HepG2 (cell line): ENCODE results near the gene EYA2. TPM values are rescaled to one million over a fixed set of nuclear protein-coding genes. Genes with fewer than 3 reads are reported as not detected.

Source experiments
- ATAC-seq: fragments of 200-7000 bp; cut with Tn5 transposase; 3 replicates; pipeline ENCODE4 v1.9.1; 2020; ENCODE audit warnings: mild to moderate bottlenecking, moderate library complexity
- BruUV-seq: library from RNA; stranded (reverse); fragments of 400-500 nt; replicated peaks from 2 replicates; lab custom pipeline; 2021; lab: Mats Ljungman, UMichigan
- CTCF ChIA-PET: fragments of 300-600 bp; formaldehyde crosslinking; extraction: SDS; loops from one replicate; lab custom pipeline; 2021; ENCODE audit warnings: low total read pairs, inconsistent platforms, low intra/inter-chr PET ratio; lab: Yijun Ruan, JAX
- POLR2A ChIA-PET: fragments of 350-600 bp; sonication (Branson Sonifier 250); formaldehyde crosslinking; loops from one replicate; lab custom pipeline; 2020; ENCODE audit warnings: antibody characterized with exemption, inconsistent platforms; lab: Yijun Ruan, JAX
- DNase-seq: peaks from one replicate; pipeline ENCODE4 v3.0.0-alpha.2; 2015; ENCODE audit warnings: low spot score
- FAIRE-seq: peaks from 3 replicates; lab custom pipeline; 2011; peaks lifted over from hg19 to GRCh38; lab: Jason Lieb, UNC
- H2AFZ ChIP-seq: one replicate; pipeline ENCODE4 v1.6.1; 2011; ENCODE audit warnings: low read length, inconsistent platforms
- H3K27ac ChIP-seq: fragments of 300-600 bp; 3 replicates; pipeline ENCODE4 v1.8.0; 2011; ENCODE audit warnings: mixed run types, mild to moderate bottlenecking, mixed read lengths, low read length, inconsistent platforms; ENCODE audit not compliant: insufficient read depth; ENCODE audit errors: extremely low read length
- H3K27me3 ChIP-seq, 2 experiments: fragments of 200-600 bp in 1 of 2; 2 replicates in 1 of 2; 3 replicates in 1 of 2; pipeline versions ENCODE4 v1.6.0 to v1.8.0; 2011; ENCODE audit warnings: low read length in 2 of 2, mild to moderate bottlenecking in 2 of 2, moderate library complexity in 2 of 2, inconsistent platforms in 1 of 2; ENCODE audit not compliant: insufficient read depth in 2 of 2, control insufficient read depth in 1 of 2
- H3K36me3 ChIP-seq, 2 experiments: fragments of 200-600 bp in 1 of 2; replicated peaks in 1 of 2; 2 replicates in 1 of 2; 3 replicates in 1 of 2; pipeline versions ENCODE4 v1.5.1 to v1.8.0; 2011; ENCODE audit warnings: low read length in 2 of 2, inconsistent platforms in 1 of 2; ENCODE audit not compliant: insufficient read depth in 2 of 2, control insufficient read depth in 1 of 2
- H3K4me1 ChIP-seq: 2 replicates; pipeline ENCODE4 v1.5.1; 2012; ENCODE audit warnings: low read length, inconsistent platforms; ENCODE audit not compliant: insufficient read depth
- H3K4me2 ChIP-seq: 2 replicates; pipeline ENCODE4 v1.6.0; 2011; ENCODE audit warnings: low read depth, low read length, inconsistent platforms
- H3K4me3 ChIP-seq, 3 experiments: fragments of 200-600 bp in 1 of 3; sonication (generic), shearing (Covaris generic) in 1 of 3; replicated peaks in 1 of 3; 2 replicates each; pipeline ENCODE4 v1.5.1; 2011 to 2016; ENCODE audit warnings: low read length in 3 of 3, inconsistent platforms in 2 of 3, low read depth in 2 of 3, mild to moderate bottlenecking in 2 of 3, control low read depth in 1 of 3, mixed read lengths in 1 of 3; ENCODE audit not compliant: insufficient read depth in 1 of 3
- H3K79me2 ChIP-seq: one replicate; pipeline ENCODE4 v1.6.1; 2011; ENCODE audit warnings: low read length, inconsistent platforms; ENCODE audit not compliant: insufficient read depth
- H3K9ac ChIP-seq: 2 replicates; pipeline ENCODE4 v1.6.0; 2011; ENCODE audit warnings: mild to moderate bottlenecking, low read depth, low read length, inconsistent platforms; ENCODE audit not compliant: insufficient read depth
- H3K9me3 ChIP-seq: 2 replicates; pipeline ENCODE4 v1.5.1; 2012; ENCODE audit warnings: mild to moderate bottlenecking, low read length
- H4K20me1 ChIP-seq: 2 replicates; pipeline ENCODE4 v1.6.0; 2011; ENCODE audit warnings: inconsistent platforms, mild to moderate bottlenecking, low read length, moderate library complexity; ENCODE audit not compliant: insufficient read depth
- E2F5 ChIP-seq: sonication (generic); formaldehyde crosslinking; conservative IDR thresholded peaks from 2 replicates; pipeline ENCODE4 v1.4.0; 2020; ENCODE audit warnings: missing genetic modification reagents
- ELF3 ChIP-seq: IDR thresholded peaks from 2 replicates; pipeline ENCODE4 v1.6.1; 2016; ENCODE audit warnings: missing genetic modification reagents, missing compliant biosample characterization
- NCOA1 ChIP-seq: sonication (generic); formaldehyde crosslinking; IDR thresholded peaks from 2 replicates; pipeline ENCODE4 v1.9.0; 2021; ENCODE audit warnings: missing genetic modification reagents
- RARG ChIP-seq: sonication (generic); formaldehyde crosslinking; IDR thresholded peaks from 2 replicates; pipeline ENCODE4 v1.4.0; 2020; ENCODE audit warnings: low read depth, mild to moderate bottlenecking, missing genetic modification reagents
- SP140L ChIP-seq: sonication (generic); formaldehyde crosslinking; IDR thresholded peaks from 2 replicates; pipeline ENCODE4 v1.4.0; 2020; ENCODE audit warnings: missing genetic modification reagents, borderline replicate concordance
- ZKSCAN5 ChIP-seq: sonication (generic); formaldehyde crosslinking; IDR thresholded peaks from 2 replicates; pipeline ENCODE4 v1.5.1; 2020; ENCODE audit warnings: mild to moderate bottlenecking, missing genetic modification reagents
- ZNF549 ChIP-seq: sonication (generic); formaldehyde crosslinking; IDR thresholded peaks from 2 replicates; pipeline ENCODE4 v1.5.0; 2020; ENCODE audit warnings: missing genetic modification reagents
- WGBS: methylation state at CpG from one replicate; pipeline ENCODE4 v1.1.6; 2017; ENCODE audit warnings: low lambda C conversion rate; 5-methylcytosine and 5-hydroxymethylcytosine counted together
- in situ Hi-C: cut with HindIII; loops from 2 replicates; pipeline ENCODE4 v1.10.0; 2017; ENCODE audit warnings: low pct_unique_long_range_greater_than_20kb; ENCODE audit not compliant: extremely low pct_ligation_motif_present
- intact Hi-C: fragments of 100-400 bp; cut with micrococcal nuclease; formaldehyde crosslinking; loops from one replicate; pipeline ENCODE4 v1.10.0; 2022; ENCODE audit not compliant: unreplicated experiment
- polyA plus RNA-seq, 8 experiments: library from polyadenylated mRNA; depleted of rRNA in 3 of 8; stranded (reverse) in 7 of 8; unstranded in 1 of 8; fragments of >200 nt; fragmentation: Illumina TruSeq in 4 of 8; extraction: Trizol in 4 of 8; gene quantifications; 2 replicates each; pipeline versions ENCODE4 v1.2.1 to v1.2.3, GENCODE V29; 2011 to 2016; ENCODE audit warnings: low read depth in 4 of 8, missing spikeins in 1 of 8, mixed read lengths in 1 of 8; ENCODE audit not compliant: insufficient read depth in 1 of 8
- total RNA-seq, 5 experiments: library from RNA; depleted of rRNA; stranded (reverse); fragments of >200 nt; fragmentation: Illumina TruSeq; extraction: Trizol; gene quantifications; 2 replicates each; pipeline ENCODE4 v1.2.3, GENCODE V29; 2016; ENCODE audit warnings: low read depth in 1 of 5

Gene EYA2
- total and polyA plus RNA-seq, 2 of the 13 experiments (the other 11 are each of a cell fraction or from before 2014, with no cell fraction given): not detected

GRCh38 chr20:47089151-47089550 is 194.5 kb downstream of the EYA2 start:
- POLR2A ChIA-PET: no interaction called here
- H3K4me3 ChIP-seq: no peak overlapping the region
- no peak for TF ChIP-seq NCOA1 (CRISPR knock-in tag)
- no peak for TF ChIP-seq SP140L (CRISPR knock-in tag)
- TF ChIP-seq E2F5: no peak
- TF ChIP-seq ZNF549 (CRISPR knock-in tag): no peak
- TF ChIP-seq, all 625 proteins: peak for 0
- no peaks in the 10 kb centered on the region for H3K79me2 ChIP-seq
- no peak overlapping the region for H2AFZ ChIP-seq
- no peaks in the 10 kb centered on the region for H3K4me1 ChIP-seq
- CTCF ChIA-PET: no interaction called here
- no peaks in the 10 kb centered on the region for H3K9me3 ChIP-seq
- H3K4me2 ChIP-seq: no peak overlapping the region
- peaks cover 11 to 54% of the 10 kb centered on the region in 2 experiments; a peak in 4 of 5 replicates for H3K27me3 ChIP-seq
- in situ Hi-C loops: no loop called here
- WGBS: 28% methylated on average over 15 of the region's 15 CpGs
- DNase-seq: no peak
- intact Hi-C loops: no loop called here
- no TSS peak for BruUV-seq
- no peaks in the 10 kb centered on the region for H4K20me1 ChIP-seq
- no peak overlapping the region for H3K27ac ChIP-seq
- H3K9ac ChIP-seq: no peak overlapping the region
- FAIRE-seq: no peak
- ATAC-seq: peak; percentile 32; the same call in 1 of the 3 replicates
- H3K36me3 ChIP-seq: no peaks in the 10 kb centered on the region

GRCh38 chr20:47090835-47091234 is 196.2 kb downstream of the EYA2 start:
- 42% methylated on average over 5 of the region's 5 CpGs for WGBS
- Histone ChIP-seq H3K4me1 (no peaks in the 10 kb centered on the region), H2AFZ (no peak overlapping the region), H3K4me3 (no peak overlapping the region), H3K27ac (no peak overlapping the region), H3K79me2 (no peaks in the 10 kb centered on the region), H3K9ac (no peak overlapping the region), H4K20me1 (no peaks in the 10 kb centered on the region), H3K27me3 (peaks cover 11 to 59% of the 10 kb centered on the region in 2 experiments; a peak in 4 of 5 replicates), H3K9me3 (peaks cover 3% of the 10 kb centered on the region; the same call in 1 of the 2 replicates), H3K4me2 (no peak overlapping the region), H3K36me3 (no peaks in the 10 kb centered on the region)
- no peak for TF ChIP-seq ZKSCAN5 (CRISPR knock-in tag)
- no peak for TF ChIP-seq RARG (CRISPR knock-in tag)
- TF ChIP-seq ELF3 (CRISPR knock-in tag): no peak
- CTCF ChIA-PET: no interaction called here
- POLR2A ChIA-PET: no interaction called here
- DNase-seq (no peak), ATAC-seq (no peak), FAIRE-seq (no peak)
- intact Hi-C loops: no loop called here
- no TSS peak for BruUV-seq
- in situ Hi-C loops: no loop called here
